Measurements from ENCODE around the gene DEFB108B.
A peak's percentile ranks its signal among the peaks of the same experiment; 100 is the strongest.
"Not testable (repeated sequence)": the region's sequence is repeated elsewhere in the genome, so short reads cannot be mapped to it uniquely, and the experiment has no call there.

The DEFB108B gene

GRCh38 chr11:71800335-71800953 is 32.6 kb upstream of the DEFB108B start:
- not testable (repeated sequence) for H3K4me3 ChIP-seq (ENCODE audit: low read depth, low read length)
- TF ChIP-seq CTCF (IDR thresholded peaks at IDR 0.05; ENCODE audit: low read depth, low read length, missing control alignments) = peak; percentile 89
- DNase-seq (ENCODE audit: low read depth) = peak; percentile 41

- not testable (repeated sequence) for DNase-seq (ENCODE audit: low read depth); H3K4me3 ChIP-seq (ENCODE audit: low read depth, low read length)
Observed at GRCh38 chr11:71801026-71801425, 32.0 kb upstream of the DEFB108B start.

- H3K4me3 ChIP-seq (ENCODE audit: low read depth, low read length); DNase-seq (ENCODE audit: low read depth): not testable (repeated sequence)
Observed at GRCh38 chr11:71802874-71803273, 30.1 kb upstream of the DEFB108B start.

- not testable (repeated sequence) for DNase-seq (ENCODE audit: low read depth); H3K4me3 ChIP-seq (ENCODE audit: low read depth, low read length)
Observed at GRCh38 chr11:71804158-71804947, 28.6 kb upstream of the DEFB108B start.

- not testable (repeated sequence) for H3K4me3 ChIP-seq (ENCODE audit: low read depth, low read length); DNase-seq (ENCODE audit: low read depth)
Observed at GRCh38 chr11:71812529-71812928, 20.5 kb upstream of the DEFB108B start.

GRCh38 chr11:71813481-71814355 is 19.3 kb upstream of the DEFB108B start:
- TF ChIP-seq CTCF (IDR thresholded peaks at IDR 0.05; ENCODE audit: low read depth, low read length, missing control alignments) = peak; percentile 72
- peak overlapping the region; percentile 58 for H3K4me3 ChIP-seq (ENCODE audit: low read depth, low read length)
- not testable (repeated sequence) for DNase-seq (ENCODE audit: low read depth)

- not testable (repeated sequence) for H3K4me3 ChIP-seq (ENCODE audit: low read depth, low read length); DNase-seq (ENCODE audit: low read depth)
Observed at GRCh38 chr11:71821539-71821938, 11.5 kb upstream of the DEFB108B start.

GRCh38 chr11:71829247-71829646 is 3.8 kb upstream of the DEFB108B start:
- not testable (repeated sequence) for DNase-seq (ENCODE audit: low read depth); H3K4me3 ChIP-seq (ENCODE audit: low read depth, low read length)

- DNase-seq (ENCODE audit: low read depth); H3K4me3 ChIP-seq (ENCODE audit: low read depth, low read length): not testable (repeated sequence)
Observed at GRCh38 chr11:71829686-71830085, 3.3 kb upstream of the DEFB108B start.

GRCh38 chr11:71842720-71843119 is 9.7 kb downstream of the DEFB108B start:
- not testable (repeated sequence) for H3K4me3 ChIP-seq (ENCODE audit: low read depth, low read length); DNase-seq (ENCODE audit: low read depth)

- not testable (repeated sequence) for H3K4me3 ChIP-seq (ENCODE audit: low read depth, low read length); DNase-seq (ENCODE audit: low read depth)
Observed at GRCh38 chr11:71843355-71843754, 10.4 kb downstream of the DEFB108B start.

Data from GM12864 (cell line).